ENCODE measurements around the gene DRG2.

DNA sequence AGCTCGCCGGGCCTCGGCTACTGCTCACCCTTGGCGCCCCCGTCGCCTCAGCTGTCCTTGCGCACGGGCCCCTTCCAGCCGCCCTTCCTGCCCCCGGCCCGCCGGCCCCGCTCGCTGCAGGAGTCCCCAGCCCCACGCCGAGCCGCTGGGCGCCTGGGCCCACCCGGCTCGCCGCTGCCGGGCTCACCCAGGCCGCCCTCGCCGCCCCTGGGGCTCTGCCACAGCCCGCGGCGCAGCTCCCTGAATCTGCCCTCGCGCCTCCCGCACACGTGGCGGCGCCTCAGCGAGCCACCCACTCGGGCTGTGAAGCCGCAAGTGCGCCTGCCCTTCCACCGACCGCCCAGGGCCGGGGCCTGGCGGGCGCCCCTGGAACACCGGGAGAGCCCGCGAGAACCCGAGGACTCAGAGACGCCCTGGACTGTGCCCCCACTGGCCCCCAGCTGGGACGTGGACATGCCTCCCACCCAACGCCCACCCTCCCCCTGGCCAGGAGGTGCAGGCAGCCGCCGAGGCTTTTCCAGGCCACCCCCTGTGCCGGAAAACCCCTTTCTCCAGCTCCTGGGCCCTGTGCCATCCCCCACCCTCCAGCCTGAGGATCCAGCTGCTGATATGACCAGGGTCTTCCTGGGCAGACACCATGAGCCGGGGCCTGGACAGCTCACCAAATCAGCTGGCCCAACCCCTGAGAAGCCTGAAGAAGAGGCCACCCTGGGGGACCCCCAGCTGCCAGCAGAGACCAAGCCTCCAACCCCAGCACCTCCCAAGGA lies 33.6 kb downstream of the DRG2 start:
- TF ChIP-seq, protein P1, sequence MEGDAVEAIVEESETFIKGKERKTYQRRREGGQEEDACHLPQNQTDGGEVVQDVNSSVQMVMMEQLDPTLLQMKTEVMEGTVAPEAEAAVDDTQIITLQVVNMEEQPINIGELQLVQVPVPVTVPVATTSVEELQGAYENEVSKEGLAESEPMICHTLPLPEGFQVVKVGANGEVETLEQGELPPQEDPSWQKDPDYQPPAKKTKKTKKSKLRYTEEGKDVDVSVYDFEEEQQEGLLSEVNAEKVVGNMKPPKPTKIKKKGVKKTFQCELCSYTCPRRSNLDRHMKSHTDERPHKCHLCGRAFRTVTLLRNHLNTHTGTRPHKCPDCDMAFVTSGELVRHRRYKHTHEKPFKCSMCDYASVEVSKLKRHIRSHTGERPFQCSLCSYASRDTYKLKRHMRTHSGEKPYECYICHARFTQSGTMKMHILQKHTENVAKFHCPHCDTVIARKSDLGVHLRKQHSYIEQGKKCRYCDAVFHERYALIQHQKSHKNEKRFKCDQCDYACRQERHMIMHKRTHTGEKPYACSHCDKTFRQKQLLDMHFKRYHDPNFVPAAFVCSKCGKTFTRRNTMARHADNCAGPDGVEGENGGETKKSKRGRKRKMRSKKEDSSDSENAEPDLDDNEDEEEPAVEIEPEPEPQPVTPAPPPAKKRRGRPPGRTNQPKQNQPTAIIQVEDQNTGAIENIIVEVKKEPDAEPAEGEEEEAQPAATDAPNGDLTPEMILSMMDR (IDR thresholded peaks at IDR 0.05), result no peak
- no peak for TF ChIP-seq POLR2AphosphoS5 (IDR thresholded peaks at IDR 0.05; ENCODE audit: low read depth, low read length)

All from Panc1 (cell line).